Gastrocnemius medialis (tissue), 4 donors: ENCODE data around the gene ATP10A. TPM values are rescaled to one million over a fixed set of nuclear protein-coding genes. Genes with fewer than 3 reads are reported as not detected.

Experiments used
- ATAC-seq, 2 donors: fragments of 150-250 bp; one replicate each; pipeline ENCODE4 v1.9.1; 2016
- DNase-seq, 2 donors: peaks; one replicate each; pipeline ENCODE4 v3.0.0-alpha.2; 2019
- H3K27ac ChIP-seq, 4 donors: fragments of 200-600 bp; sonication (generic); 1 replicate in 1 of 4; 2 replicates in 3 of 4; pipeline ENCODE4 v1.5.1; 2016 to 2018; ENCODE audit warnings: mild to moderate bottlenecking in 2 of 4, moderate library complexity in 1 of 4
- H3K27me3 ChIP-seq, 3 donors: fragments of 200-600 bp; sonication (generic) in 2 of 3; 1 replicate in 1 of 3; 2 replicates in 2 of 3; pipeline versions ENCODE4 v1.5.1 to v1.6.0; 2016 to 2019; ENCODE audit warnings: mild to moderate bottlenecking in 1 of 3, moderate library complexity in 1 of 3
- H3K36me3 ChIP-seq, 2 donors: fragments of 200-600 bp; sonication (generic) in 1 of 2; one replicate each; pipeline ENCODE4 v1.5.1; 2017 to 2018
- H3K4me1 ChIP-seq, 2 donors: fragments of 200-600 bp; sonication (generic) in 1 of 2; one replicate each; pipeline ENCODE4 v1.5.1; 2016 to 2017; ENCODE audit warnings: mild to moderate bottlenecking in 2 of 2
- H3K4me3 ChIP-seq, 4 donors: fragments of 200-600 bp; sonication (generic) in 3 of 4; 1 replicate in 1 of 4; 2 replicates in 3 of 4; pipeline ENCODE4 v1.5.1; 2016 to 2019; ENCODE audit warnings: mild to moderate bottlenecking in 2 of 4
- H3K9me3 ChIP-seq, 3 donors: fragments of 200-600 bp; sonication (generic) in 2 of 3; 1 replicate in 1 of 3; 2 replicates in 2 of 3; pipeline ENCODE4 v1.5.1; 2016 to 2019
- POLR2A ChIP-seq, 2 donors: fragments of 450-650 bp; IDR thresholded peaks; one replicate each; pipeline ENCODE4 v1.6.1; 2017; ENCODE audit warnings: antibody characterized with exemption in 2 of 2, mild to moderate bottlenecking in 2 of 2, moderate library complexity in 2 of 2
- in situ Hi-C, 4 donors: fragments of 200-750 bp; cut with MboI; loops; one replicate each; pipeline versions ENCODE4 v1.15.0 to v1.8.0; 2017; ENCODE audit warnings: low sequenced_read_pairs in 4 of 4
- intact Hi-C: fragments of 100-400 bp; cut with DNase I; formaldehyde crosslinking; loops from one replicate; pipeline ENCODE4 v1.15.1; 2023; ENCODE audit warnings: low total_unique reads
- total RNA-seq, 4 donors: library from RNA; depleted of rRNA; stranded (reverse); fragments of >200 nt; gene quantifications; one replicate each; pipeline versions ENCODE4 v1.1.0 to v1.2.3, GENCODE V29; 2016
- TF ChIP-seq, protein P1 (sequence below), 5 experiments: fragments of 450-650 bp in 3 of 5; fragments of 200-600 bp in 2 of 5; sonication (generic) in 2 of 5; IDR thresholded peaks in 4 of 5; conservative IDR thresholded peaks in 1 of 5; 1 replicate in 4 of 5; 2 replicates in 1 of 5; pipeline ENCODE4 v1.5.1; 2016 to 2019; ENCODE audit warnings: antibody characterized with exemption in 5 of 5, mild to moderate bottlenecking in 3 of 5, moderate library complexity in 3 of 5

Gene ATP10A
- total RNA-seq, 4 donors from 2014 or later = 0.36 to 0.56 (median 0.47) TPM

DNA sequence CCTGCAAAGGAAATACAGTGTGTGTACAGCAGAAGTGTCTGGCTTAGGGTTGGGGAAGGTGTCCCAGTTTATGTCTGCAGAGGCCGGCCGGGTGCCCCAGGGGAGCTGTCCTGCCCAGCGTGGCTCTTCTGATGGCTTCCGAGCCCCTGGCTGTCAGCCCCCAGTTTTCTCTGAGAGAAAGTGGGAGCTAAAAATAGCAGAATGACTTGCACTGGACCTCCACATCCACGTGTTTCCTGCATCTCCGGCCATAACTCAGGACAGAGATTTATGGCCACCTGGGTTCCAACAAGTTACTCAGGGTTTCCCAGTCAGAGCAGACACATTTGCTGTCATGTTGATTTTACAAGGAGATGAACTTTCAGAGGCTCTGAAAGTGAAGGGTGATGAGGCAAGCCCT lies 192.0 kb downstream of the ATP10A start:
- H3K4me1 ChIP-seq = peaks cover 55 to 60% of the 10 kb centered on the region in 2 donors
- H3K4me3 ChIP-seq = peak overlapping the region; percentile 4 to 34 (median 28)
- peak; percentile 77 for ATAC-seq

DNA sequence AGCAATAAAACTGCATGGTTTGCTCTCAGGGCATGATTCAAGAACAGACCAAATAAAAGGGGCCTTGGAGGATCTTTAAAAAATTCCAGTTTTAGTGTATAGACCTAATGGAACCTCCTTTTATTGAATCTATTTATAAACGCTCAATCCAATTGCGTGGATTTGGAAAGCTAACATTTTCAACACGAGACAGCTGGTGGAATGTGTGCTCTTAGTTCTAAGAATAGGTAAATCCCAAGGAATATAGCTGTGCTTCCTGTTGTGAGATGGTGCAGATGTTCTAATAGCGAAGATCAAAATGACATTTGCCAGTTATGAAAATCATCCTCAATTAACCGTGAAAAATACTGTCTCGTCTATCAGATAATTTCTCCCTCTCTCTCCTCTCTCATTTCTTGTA lies 192.5 kb downstream of the ATP10A start:
- Histone ChIP-seq H3K27me3 (no peaks in the 10 kb centered on the region), H3K4me3 (peak overlapping the region; percentile 4 to 34 (median 28)), H3K9me3 (no peaks in the 10 kb centered on the region), H3K36me3 (no peaks in the 10 kb centered on the region), H3K27ac (peak overlapping the region; percentile 79 to 91 (median 86)), H3K4me1 (peaks cover 53 to 55% of the 10 kb centered on the region in 2 donors)
- ATAC-seq (no peak), DNase-seq (no peak)
- intact Hi-C loops (loop anchor here (5.0 to 10.0 kb wide), 4 partner anchors 103 to 713 kb away; partner anchors contain the start of gene UBE3A), in situ Hi-C loops (no loop called here)
- TF ChIP-seq, protein P1, sequence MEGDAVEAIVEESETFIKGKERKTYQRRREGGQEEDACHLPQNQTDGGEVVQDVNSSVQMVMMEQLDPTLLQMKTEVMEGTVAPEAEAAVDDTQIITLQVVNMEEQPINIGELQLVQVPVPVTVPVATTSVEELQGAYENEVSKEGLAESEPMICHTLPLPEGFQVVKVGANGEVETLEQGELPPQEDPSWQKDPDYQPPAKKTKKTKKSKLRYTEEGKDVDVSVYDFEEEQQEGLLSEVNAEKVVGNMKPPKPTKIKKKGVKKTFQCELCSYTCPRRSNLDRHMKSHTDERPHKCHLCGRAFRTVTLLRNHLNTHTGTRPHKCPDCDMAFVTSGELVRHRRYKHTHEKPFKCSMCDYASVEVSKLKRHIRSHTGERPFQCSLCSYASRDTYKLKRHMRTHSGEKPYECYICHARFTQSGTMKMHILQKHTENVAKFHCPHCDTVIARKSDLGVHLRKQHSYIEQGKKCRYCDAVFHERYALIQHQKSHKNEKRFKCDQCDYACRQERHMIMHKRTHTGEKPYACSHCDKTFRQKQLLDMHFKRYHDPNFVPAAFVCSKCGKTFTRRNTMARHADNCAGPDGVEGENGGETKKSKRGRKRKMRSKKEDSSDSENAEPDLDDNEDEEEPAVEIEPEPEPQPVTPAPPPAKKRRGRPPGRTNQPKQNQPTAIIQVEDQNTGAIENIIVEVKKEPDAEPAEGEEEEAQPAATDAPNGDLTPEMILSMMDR (IDR thresholded peaks at IDR 0.05 in 4 of 5, conservative IDR thresholded peaks at IDR 0.05 in 1 of 5) = peak in 1 of 5 experiments; percentile 5
- no peak for TF ChIP-seq POLR2A (IDR thresholded peaks at IDR 0.05)

More for the DNA sequence above, 192.0 kb downstream of the ATP10A start:
- DNase-seq = peak; percentile 77 to 85
- Histone ChIP-seq H3K36me3 (no peaks in the 10 kb centered on the region), H3K9me3 (no peaks in the 10 kb centered on the region), H3K27ac (peak overlapping the region; percentile 79 to 91 (median 86)), H3K27me3 (no peaks in the 10 kb centered on the region)
- intact Hi-C loops = loop anchor here (5.0 to 10.0 kb wide), 4 partner anchors 104 to 714 kb away; partner anchors contain the start of gene UBE3A
- in situ Hi-C loops = no loop called here
- TF ChIP-seq, protein P1 (IDR thresholded peaks at IDR 0.05 in 4 of 5, conservative IDR thresholded peaks at IDR 0.05 in 1 of 5) = peak in 1 of 5 experiments; percentile 3
- TF ChIP-seq POLR2A (IDR thresholded peaks at IDR 0.05) = peak; percentile 52 to 82

DNA sequence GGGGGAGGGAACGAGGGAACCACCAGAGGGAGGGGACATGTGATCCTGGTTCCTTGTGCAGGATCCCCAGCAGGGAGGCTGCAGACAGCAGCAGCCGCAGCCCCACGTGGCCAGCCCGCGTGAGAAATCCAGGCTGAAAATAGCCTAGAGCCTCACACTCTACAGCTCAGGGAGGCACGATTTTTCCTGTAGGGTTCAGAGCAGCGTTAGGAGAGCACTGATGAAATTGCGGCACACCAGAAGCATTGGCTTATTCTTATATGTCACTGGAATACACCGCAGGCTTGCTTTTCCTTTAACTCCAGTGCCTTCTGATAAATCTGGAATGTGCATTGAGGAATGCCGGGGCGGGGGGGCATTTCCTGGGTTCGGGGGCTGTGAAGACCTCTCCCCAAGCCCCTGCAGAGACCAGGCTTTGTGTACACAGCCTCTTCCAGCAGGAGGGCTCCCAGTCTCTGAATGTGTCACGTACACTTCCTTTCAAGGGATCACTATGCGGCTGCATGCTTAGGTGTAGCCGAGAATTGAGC lies 193.0 kb downstream of the ATP10A start:
- intact Hi-C loops (loop anchor here (5.0 to 10.0 kb wide), 4 partner anchors 103 to 713 kb away; partner anchors contain the start of gene UBE3A), in situ Hi-C loops (no loop called here)
- Histone ChIP-seq H3K36me3 (no peaks in the 10 kb centered on the region), H3K27ac (peak overlapping the region; percentile 79 to 91 (median 86)), H3K27me3 (no peaks in the 10 kb centered on the region), H3K4me1 (peaks cover 48 to 49% of the 10 kb centered on the region in 2 donors), H3K4me3 (peak overlapping the region; percentile 4 to 34 (median 28)), H3K9me3 (no peaks in the 10 kb centered on the region)
- TF ChIP-seq, protein P1 (IDR thresholded peaks at IDR 0.05 in 4 of 5, conservative IDR thresholded peaks at IDR 0.05 in 1 of 5) = peak in 1 of 5 experiments; percentile 9
- peak; percentile 45 to 63 for TF ChIP-seq POLR2A (IDR thresholded peaks at IDR 0.05)
- peak; percentile 81 to 88 for DNase-seq
- ATAC-seq = peak; percentile 70 to 77

DNA sequence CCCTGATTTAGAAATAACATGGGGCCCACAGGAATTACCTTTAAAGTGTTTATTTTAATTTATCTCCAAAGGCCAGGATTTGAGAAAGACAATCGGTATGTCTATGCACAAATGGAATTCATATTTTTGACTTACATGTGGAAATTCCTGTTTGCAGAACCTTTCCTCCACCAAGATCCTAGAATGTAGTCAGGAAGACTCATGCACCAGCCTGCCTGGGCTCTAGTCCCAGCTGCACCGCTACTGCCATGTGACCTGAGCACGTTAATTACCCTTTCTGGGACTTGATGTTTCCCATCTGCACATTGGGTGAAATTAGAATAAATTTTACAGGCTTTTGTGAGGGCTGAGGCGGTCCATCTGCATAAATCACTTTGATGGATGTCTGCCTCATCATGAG lies 194.2 kb downstream of the ATP10A start:
- H3K27me3 ChIP-seq = no peaks in the 10 kb centered on the region
- H3K36me3 ChIP-seq = no peaks in the 10 kb centered on the region
- peaks cover 38% of the 10 kb centered on the region in 2 donors for H3K4me1 ChIP-seq
- no peak for DNase-seq
- in situ Hi-C loops = no loop called here
- no peak for TF ChIP-seq POLR2A (IDR thresholded peaks at IDR 0.05)
- TF ChIP-seq, protein P1 (IDR thresholded peaks at IDR 0.05 in 4 of 5, conservative IDR thresholded peaks at IDR 0.05 in 1 of 5) = no peak
- H3K4me3 ChIP-seq = no peak overlapping the region
- intact Hi-C loops = no loop called here
- H3K27ac ChIP-seq = peak overlapping the region in 1 of 4 donors; percentile 90
- no peaks in the 10 kb centered on the region for H3K9me3 ChIP-seq
- no peak for ATAC-seq
